Stromal cell of bone marrow (primary cell): ENCODE data around the gene CCT7.
A peak's percentile ranks its signal among the peaks of the same experiment; 100 is the strongest.

Experiments
- DNase-seq: peaks from one replicate; pipeline ENCODE4 v3.0.0-alpha.2; 2012; ENCODE audit warnings: low read depth

Gene CCT7

DNA sequence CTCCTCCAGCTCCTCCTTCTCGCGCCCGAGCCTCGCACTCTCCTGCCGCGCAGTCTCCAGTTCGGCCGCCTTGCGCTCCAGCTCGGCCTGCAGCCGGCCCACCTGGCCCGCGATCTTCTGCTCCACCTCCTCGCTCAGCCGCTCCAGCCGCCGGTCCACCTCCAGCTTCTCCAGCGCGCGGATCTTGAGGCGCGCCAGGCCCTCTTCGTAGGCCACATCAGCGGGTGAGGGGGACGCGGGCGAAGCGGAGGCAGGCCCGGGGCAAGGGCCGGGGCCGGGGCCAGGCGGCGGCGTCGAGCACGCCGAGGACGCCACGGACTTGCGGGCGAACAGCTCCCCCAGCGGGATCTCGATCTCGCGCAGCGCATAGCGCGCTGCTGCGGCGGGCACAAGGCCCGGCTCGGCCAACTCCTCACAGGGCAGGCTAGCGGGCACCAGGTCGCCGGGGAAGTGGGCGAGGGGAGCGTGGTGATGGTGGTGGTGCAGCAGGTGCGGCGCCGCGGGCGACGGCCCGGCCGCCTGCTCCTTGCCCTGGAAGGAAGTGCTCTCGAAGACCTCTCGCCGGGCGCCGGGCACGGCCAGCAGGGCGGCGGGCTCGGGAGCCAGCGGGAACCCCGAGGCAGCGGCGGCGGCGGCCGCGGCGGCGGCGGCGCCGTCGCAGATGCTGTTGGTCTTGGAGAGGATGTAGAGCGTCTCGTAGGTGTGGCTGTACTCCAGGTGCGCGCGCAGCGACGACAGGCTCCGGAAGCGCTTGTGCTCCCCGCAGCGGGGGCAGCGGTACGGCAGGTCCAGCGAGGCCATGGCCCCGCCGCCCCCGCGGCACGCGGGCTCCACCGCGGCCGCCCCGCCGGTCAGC lies 35.0 kb downstream of the CCT7 start:
- DNase-seq: no peak

DNA sequence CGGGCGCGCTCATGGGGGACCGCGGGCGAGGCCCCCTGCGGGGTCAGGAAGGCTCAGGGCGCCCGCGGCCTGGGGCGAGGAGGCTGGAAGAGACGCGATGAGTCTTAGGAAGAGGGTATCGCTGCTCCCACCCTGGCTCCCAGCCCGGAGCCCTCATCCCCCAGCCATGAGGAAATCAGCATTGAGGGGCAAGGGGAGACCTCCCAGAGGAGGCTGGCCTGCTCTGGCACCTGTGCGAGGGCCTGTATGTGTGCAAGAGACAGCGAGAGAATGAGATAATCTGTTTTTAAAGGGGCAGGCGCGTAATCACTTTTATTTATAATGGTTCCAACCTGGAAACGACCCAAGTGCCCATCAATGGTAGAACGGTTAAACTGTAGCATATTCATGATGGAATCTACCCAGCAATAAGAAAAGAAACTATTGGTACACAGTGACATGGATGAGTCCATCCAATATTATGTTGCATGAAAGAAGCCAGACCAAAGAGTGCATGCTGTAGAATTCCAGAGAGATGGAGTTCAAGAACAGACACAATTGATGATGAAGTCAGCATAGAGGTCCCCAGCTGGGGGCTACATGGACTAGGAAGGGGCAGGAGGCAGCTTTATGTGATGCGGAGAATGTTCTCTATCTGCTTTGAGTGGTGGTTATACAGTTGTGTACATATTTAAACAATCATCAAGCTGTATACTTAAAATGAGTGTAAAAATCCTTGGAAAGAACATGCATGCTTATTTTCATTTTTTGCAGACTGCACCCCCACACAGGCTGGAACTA lies 35.8 kb downstream of the CCT7 start:
- no peak for DNase-seq

DNA sequence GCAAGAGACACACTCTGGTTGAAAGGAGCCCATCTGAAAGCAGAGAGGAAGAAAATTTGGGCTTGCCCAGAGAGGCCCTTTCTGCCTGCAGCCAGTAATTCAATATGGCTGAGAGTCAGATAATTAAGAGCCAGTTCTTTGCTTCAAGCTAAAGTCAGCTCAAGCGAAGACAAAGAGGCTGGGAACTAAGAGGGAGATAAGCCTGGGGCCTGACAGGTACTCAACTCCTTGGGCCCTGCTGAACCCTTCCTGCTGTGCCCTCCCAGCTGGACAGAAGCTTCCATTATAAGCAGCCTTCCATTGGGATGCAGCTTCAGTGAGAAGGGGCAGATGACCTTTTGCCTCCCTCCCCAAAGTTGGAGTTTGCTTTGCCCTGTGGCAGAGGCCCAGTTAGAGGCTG lies 38.2 kb downstream of the CCT7 start:
- no peak for DNase-seq

DNA sequence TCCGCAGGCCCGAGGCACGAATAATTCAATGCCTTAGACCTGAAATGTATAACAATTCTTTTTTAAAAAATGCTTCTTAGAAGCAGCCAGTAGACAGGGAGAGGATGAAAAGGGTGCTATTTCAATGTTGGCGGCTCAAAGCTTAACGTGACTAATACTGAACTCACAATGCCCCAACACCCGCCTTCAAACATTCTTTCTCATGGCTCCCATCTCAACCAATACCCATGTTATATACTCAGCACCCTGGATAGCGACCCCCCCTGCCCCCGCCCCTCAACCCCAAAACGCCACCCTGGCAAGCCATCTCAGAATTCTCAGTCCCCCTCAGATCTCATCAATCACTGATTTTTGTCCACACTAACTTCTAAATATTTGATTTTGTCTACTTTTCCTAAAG lies 45.7 kb downstream of the CCT7 start:
- DNase-seq: no peak

DNA sequence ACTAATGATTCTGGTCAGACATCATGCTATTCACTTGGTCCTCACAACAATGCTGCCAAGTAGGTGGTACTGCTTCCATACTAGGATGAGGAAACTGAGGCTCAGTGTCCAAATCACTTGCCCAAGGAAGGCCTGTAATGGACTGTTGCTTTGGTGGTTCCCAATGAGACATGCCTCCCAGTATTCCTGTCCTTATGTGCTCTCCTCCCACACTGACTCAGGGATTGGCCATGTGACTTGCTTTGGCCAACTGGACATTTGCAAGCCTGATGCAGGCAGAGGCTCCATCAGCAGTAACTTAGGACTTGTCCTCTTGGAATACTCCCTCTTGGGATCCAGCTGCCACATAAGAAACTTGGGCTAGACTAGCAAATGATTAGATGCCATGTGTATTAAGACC lies 47.1 kb downstream of the CCT7 start:
- no peak for DNase-seq

DNA sequence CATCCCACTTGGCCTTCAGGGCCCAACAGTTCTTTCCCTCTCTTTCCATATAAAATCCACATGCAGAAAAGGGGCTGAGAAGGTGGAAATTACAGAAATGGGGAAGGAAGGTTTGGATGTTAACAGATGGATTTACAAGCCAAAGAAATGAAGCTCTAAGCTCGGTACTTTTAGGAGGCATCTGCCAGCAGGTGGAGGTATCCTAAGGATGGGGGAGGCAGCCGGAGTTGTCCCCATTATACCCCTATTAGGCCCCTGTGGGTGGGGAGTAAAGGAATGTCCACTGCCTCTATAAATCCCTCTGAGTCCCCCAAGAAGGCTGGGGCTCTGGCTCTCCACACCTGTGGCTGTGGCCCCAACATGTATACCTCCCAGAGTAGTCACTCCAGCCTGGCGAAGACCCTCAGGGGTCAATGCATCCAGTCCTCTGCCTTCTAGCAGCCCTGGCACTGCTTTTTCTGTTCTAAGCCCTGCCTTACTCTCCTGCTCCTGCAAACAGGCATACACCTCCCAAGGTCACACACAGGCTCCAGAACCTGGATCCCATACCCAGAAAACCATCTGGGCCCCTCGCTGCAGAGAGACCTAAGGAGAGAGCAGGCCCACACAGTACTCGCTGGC lies 48.9 kb downstream of the CCT7 start:
- DNase-seq: no peak

DNA sequence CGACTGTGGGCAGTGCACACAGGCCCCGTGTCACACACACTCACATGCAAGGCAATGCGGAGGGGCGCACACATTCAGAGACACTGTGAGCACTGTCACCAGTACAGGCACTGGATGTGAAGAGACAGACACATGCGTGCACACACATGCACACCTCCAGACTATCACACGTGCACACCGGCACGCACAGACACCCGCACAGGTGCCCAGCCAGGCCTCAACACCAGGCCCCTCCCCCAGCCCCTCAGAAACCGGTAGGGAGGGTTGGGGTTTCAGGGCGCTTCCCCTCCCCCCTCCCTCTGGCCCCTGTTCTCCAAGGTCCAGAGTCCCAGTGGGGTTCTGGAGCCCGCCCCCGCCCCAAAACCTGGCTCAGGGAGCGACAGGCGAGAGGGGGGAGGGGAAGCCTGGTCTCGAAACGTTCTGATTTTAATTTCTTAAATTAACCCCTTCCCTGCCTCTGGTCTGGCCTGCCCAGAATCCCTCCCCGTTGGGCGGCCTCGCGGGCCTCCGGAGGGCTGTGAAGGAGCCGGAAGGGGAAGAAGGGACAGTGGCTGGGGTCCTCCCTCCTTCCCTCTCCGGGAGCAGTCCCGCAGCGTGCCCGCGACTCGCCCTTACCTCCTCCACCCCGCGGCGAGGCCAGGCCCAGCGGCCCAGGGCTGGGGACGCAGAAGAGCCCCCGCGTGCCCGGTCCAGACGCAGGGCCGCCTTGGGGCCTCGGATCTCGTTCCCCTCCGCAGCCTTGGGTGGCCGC lies 49.6 kb downstream of the CCT7 start:
- no peak for DNase-seq

DNA sequence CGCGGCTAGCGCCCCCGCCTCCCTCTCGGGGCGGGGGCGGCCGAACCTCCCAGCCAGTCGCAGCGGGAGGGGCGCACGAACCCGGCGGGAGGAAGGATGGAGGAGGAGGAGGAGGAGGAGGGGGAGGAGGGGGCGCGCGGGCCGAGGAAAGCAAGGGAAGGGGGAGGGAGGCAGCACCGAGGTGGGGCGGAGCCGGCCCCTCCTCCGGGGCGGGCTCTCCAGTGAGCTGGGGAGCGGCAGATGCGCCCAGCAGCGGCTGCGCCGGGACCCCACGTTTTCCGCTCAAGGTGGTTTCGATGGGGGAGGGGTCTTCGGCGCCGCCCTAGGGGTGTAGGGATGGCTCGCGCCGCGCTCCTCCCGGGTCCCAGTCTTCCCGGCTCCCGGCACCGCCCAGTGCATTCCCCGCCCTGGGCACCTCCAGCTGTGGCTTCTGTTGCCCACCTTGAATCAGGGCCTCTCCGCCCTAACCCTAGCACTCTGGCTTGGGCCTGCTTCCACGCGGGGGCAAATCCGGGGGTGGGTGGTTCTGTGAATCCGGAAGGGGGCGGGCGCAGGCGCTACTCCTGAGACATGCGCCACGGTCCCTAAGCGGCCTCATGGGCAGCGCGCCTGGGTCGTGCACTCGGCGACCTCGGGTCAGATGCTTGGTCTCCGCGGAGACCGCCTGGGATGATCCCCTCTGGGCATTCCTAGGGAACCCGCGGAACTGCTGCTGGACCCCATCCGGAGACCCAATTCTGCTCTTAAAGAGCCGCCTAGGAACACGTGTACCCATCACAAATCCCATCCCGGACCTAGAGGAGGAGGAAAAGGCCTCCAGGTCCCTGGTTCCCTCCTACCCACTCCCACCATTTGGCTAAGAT lies 50.4 kb downstream of the CCT7 start, which contains the start of gene FBXO41:
Gene FBXO41, minus strand, starts transcription at position 183 of the 863 bp plus-strand sequence. CDS start 14,848 bp downstream, outside the sequence.
- DNase-seq: no peak

DNA sequence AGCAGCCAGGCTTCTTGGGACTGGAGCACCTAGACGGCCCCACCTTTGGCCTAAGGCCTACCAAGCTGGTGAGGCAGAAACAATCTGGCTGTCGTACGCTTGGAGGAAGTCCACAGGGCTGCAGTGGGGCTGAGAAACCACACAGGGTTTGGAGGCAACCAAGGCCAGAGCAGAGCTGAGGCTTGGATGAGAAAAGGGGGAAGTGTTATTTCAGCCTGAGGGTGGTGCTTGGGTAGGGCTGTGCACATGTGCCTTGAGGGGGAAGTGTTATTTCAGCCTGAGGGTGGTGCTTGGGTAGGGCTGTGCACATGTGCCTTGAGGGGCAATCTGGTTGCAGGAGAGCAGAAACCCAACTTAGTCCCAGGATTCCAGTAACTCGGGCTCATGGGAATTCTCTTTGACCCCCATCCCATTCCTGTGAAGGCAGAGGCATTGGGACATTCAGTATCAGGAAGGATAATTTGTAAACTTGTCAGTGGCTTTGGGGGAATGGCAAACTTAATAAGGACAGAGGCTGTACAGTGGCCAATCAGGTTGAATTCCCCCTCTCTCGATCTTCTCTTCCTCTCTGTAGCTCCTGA lies 51.1 kb downstream of the CCT7 start:
- DNase-seq: no peak

DNA sequence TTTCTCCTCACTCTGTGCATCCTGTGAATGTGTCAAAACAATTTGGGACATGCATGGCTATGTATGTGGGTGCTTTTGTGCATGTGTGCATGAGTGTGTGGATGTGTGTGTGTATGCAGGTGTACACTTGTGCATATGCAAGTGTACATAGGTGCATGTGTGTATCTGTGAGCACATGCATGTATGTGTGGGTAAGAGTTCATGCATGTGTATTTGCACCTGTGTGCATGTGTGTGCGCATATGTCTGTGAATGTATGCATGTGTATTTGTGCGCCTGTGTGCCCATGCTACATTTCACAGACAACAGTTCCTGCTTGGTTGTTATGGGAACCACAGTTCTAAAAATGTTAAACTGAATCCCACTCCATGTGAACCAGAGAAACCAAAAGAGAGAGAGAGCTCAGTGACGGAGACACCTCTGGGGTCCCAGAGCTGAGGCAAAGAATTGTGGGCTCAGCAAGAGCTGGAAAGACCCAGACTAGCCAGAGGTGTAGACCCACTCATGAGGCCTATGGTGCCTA lies 52.1 kb downstream of the CCT7 start:
- DNase-seq: no peak

DNA sequence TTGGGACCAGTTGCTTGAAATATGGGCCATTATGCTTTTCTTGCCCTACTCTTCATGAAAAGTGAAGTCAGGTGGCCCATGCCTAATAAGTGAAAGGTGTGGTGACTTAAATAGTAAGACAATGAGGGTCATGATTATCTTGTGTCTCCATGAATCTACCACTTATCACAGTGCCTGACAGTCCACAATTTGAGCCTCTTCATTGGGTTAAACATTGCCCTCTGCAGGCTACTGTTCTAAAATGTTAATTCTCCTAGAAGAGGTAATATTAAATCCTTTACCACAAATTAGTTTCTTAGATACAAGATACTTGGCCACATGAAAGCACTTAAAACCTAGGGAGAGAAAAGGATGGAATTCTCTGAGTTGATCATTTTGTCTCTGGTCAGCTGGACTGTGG lies 55.2 kb downstream of the CCT7 start:
- DNase-seq: no peak

DNA sequence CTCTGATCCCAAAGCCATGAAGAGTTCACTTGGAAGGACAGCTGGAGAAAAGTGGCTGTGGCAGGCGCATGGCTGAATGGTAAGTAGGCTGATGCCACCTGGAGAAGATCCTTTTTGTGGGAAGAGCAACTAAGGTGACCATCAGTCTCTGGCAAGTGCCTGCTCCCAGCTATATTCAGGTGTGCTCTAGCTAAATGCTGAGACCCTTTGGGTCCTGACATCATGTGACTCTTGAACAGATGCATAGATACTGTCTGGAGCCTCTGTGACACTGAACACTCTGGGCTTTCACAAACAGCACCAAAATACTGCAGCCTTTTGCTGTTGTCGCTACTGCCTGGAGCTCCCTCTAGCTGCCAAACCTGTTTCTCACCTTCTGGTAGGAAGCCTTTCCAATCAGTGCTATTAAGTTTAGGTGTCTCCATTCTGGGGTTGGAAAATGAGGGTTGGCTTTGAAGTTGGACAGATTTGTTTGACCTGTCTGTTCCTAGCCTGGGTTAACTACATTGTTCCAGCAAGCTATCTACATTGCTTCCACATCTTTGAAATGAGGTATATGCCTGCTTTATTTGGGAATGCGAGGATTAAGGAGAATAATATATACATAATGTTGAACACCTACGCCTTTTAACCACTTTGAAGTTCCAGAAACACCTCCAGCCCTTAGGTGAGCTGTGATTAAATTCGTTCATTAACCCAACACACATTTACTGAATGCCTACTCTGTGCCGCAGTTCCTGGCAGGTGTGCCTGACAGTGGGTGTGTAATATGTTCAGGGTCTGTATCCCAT lies 56.1 kb downstream of the CCT7 start:
- no peak for DNase-seq

DNA sequence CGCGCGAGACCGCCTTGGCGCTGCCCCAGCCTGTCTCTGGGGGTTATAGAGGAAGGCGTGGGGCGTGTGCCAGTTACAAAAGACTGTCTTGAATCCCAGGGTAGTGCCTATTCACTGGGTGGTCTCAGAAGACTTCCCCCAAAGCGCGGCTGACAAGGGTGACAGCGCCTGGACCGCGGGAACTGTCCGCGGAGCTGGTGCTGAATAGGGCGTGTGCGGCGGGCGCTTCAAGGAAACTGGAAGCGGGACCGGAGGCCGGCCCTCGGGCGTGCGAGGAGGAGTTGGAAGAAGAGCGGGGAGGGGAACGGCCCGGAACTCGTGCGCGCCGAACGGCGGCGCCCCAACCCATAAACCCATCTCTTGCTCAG lies 57.0 kb downstream of the CCT7 start:
- peak; percentile 18 for DNase-seq

DNA sequence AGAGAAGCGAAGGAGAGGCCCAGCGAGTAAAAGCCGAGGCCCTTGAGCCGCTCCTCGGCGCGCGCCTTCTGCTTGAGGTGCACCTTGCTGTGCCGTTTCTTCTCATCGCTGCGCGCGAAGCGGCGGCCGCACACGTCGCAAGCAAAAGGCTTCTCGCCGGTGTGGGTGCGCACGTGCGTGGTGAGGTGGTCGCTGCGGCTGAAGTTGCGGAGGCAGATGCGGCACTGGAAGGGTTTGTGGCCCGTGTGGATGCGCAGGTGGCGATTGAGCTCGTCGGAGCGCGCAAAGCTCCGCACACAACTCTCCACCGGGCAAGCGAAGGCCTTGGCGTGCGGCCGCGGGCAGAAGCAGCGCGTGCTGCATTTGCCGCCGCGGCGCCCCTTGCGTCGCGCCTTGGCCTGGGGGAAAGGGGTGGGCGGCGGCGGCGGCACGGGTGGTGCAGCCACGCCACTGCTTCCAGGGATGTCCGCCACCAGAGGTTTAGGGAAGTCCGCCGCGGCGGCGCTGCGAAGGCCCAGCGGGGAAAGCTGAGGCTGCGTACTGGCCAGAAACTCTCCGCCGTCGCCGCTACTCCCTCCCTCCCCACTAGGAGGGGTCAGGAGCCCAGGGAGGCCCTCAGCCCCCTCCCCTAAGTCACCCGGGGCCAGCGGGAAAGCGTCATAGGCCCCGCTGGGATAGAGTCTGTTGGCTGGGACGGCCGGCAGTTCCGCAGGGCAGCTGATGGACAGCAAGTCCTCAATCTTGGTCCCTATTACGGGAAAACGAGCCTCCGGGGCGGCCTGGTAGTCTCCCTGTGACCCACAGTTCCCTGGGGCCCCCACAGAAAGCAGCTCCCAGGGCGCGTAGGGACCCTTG lies 57.6 kb downstream of the CCT7 start:
- DNase-seq: no peak

DNA sequence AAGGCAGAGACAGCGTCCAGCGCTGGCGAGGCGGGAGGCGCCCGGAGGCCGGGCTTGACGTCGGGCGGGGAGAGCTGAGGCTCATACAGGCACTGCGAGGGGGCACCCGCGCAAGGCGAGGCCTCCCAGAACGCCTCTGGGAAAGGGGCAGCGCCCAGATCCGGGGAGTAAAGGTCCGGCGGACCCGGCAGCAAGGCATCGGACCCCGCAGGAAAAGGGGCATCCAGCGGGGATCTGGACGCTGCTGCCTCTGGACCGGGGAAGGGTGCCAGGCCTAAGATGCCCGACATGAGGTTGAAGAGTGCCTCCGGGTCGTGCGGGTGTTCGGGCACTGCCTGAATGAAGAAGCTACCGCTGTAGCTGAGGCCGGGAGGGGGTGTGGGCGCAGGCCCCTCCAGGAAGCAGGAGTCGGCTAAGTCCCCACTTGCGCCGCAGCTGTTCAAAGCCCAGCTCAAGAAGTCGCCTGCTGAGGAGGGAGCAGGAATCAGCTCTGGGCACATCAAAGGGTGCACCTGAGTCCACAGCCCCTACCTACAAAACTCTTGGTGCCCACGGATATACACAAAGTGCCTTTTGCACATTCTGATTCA lies 58.3 kb downstream of the CCT7 start:
- no peak for DNase-seq

DNA sequence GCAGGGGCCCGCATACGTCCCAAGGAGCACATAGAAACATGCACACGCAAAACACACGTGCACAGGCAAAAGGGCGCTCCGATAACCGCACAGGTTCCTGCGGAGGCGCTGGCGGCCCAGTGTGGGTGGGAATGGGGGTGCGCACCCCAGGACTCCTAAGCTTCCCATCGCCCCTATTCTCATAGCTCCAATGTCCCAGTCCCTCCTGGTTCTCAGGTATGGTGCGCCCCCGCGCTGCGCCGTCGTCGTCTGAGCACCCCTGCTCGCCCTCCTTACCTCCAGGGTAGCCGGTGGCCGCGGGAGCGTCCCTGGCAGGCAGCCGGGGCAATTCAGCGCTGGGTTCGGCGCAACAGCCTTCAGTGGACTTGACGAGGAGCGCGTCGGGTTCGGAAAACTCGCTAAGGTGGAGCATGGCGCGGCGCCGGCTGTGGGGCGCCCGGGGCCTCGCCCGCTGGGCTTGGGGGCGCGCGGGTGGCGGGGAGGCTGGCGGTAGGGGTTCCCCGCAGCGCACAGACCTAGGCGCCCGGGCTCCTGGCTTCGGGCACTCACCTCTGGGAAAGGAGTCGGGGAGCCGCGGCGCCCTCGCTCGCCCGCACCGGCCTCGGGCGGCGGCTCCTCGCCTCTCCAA lies 58.9 kb downstream of the CCT7 start:
- DNase-seq: no peak

DNA sequence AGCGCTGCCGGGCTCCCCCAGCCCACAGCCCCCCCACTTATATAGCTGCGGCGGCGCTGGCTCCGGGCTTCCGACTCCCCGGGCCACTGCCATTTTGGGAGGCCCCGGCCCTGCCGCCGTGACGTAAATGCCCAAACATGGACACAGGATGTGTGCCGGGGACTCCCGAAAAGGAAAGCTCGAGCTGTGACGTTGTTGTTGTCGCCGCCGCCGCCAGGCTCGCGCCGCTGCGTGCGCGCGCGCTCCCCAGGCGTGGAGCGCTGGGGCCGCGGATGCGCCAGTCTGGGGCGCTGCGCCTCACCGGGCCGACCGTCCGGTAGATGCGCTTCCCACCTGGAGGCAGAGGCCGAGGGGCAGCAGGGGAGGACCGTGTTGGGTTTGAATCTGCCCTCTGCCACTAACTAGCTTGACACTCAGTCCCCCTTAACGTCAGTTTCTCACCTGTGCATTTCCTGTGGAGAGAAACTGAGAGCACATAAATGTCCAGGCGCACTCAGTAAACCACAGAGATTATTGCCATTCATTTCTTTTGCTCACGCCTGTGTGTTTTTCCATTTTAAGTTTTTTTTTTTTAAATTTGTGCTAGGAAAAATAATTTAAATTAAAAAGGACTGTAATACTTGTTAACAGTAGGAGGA lies 59.5 kb downstream of the CCT7 start, which contains the start of gene EGR4:
Gene EGR4, minus strand, starts transcription at position 15 of the 638 bp plus-strand sequence. CDS start 231 bp downstream, outside the sequence.
- DNase-seq: peak; percentile 30
